Measurements from ENCODE around the gene UBE2E2.
A peak's percentile ranks its signal among the peaks of the same experiment; 100 is the strongest.

UBE2E2 gene

GRCh38 chr3:23405081-23405480 is 202.0 kb downstream of the UBE2E2 start:
- TF ChIP-seq EP300 (IDR thresholded peaks at IDR 0.05; ENCODE audit: borderline replicate concordance), result 0 out of 2 replicates have a peak, but pooled peaks have one; percentile 9
- TF ChIP-seq REST (IDR thresholded peaks at IDR 0.05; ENCODE audit: low read depth), result no peak
- TF ChIP-seq FOXM1 (IDR thresholded peaks at IDR 0.05; ENCODE audit: borderline replicate concordance, low read depth), result peak; percentile 87; the same call in 1 of the 2 replicates
- TF ChIP-seq TEAD4 (IDR thresholded peaks at IDR 0.05), result no peak
- 0 out of 2 replicates have a peak, but pooled peaks have one; percentile 11 for TF ChIP-seq CEBPB (IDR thresholded peaks at IDR 0.05)

GRCh38 chr3:23406601-23407000 is 203.5 kb downstream of the UBE2E2 start:
- TF ChIP-seq YY1 (IDR thresholded peaks at IDR 0.05; ENCODE audit: low read depth) (no peak), TAF1 (IDR thresholded peaks at IDR 0.05; ENCODE audit: low read depth) (no peak), TCF12 (IDR thresholded peaks at IDR 0.05; ENCODE audit: low read depth) (no peak), TEAD4 (IDR thresholded peaks at IDR 0.05) (no peak), USF1 (IDR thresholded peaks at IDR 0.05) (no peak), FOXM1 (IDR thresholded peaks at IDR 0.05; ENCODE audit: borderline replicate concordance, low read depth) (no peak), CREB1 (IDR thresholded peaks at IDR 0.05; ENCODE audit: low read depth) (no peak), EP300 (IDR thresholded peaks at IDR 0.05; ENCODE audit: borderline replicate concordance) (no peak), ZBTB7A (IDR thresholded peaks at IDR 0.05; ENCODE audit: low read depth) (no peak), EGR1 (IDR thresholded peaks at IDR 0.05) (no peak), NFIC (IDR thresholded peaks at IDR 0.05) (no peak; the same call in 1 of the 2 replicates), MAX (IDR thresholded peaks at IDR 0.05) (no peak), RAD21 (IDR thresholded peaks at IDR 0.05; ENCODE audit: low read depth) (no peak)

GRCh38 chr3:23418026-23418425 is 214.9 kb downstream of the UBE2E2 start:
- TF ChIP-seq CEBPB (IDR thresholded peaks at IDR 0.05) (no peak), YY1 (IDR thresholded peaks at IDR 0.05; ENCODE audit: low read depth) (no peak), TAF1 (IDR thresholded peaks at IDR 0.05; ENCODE audit: low read depth) (no peak), EP300 (IDR thresholded peaks at IDR 0.05; ENCODE audit: borderline replicate concordance) (no peak), FOXM1 (IDR thresholded peaks at IDR 0.05; ENCODE audit: borderline replicate concordance, low read depth) (no peak), ZBTB7A (IDR thresholded peaks at IDR 0.05; ENCODE audit: low read depth) (no peak), RAD21 (IDR thresholded peaks at IDR 0.05; ENCODE audit: low read depth) (no peak), TCF12 (IDR thresholded peaks at IDR 0.05; ENCODE audit: low read depth) (no peak), USF1 (IDR thresholded peaks at IDR 0.05) (no peak), MAX (IDR thresholded peaks at IDR 0.05) (no peak), CREB1 (IDR thresholded peaks at IDR 0.05; ENCODE audit: low read depth) (no peak), TEAD4 (IDR thresholded peaks at IDR 0.05) (no peak), EGR1 (IDR thresholded peaks at IDR 0.05) (no peak), REST (IDR thresholded peaks at IDR 0.05; ENCODE audit: low read depth) (no peak), NFIC (IDR thresholded peaks at IDR 0.05) (no peak)

- no peak for TF ChIP-seq YY1 (IDR thresholded peaks at IDR 0.05; ENCODE audit: low read depth)
- TF ChIP-seq TCF12 (IDR thresholded peaks at IDR 0.05; ENCODE audit: low read depth), result no peak
Measured at GRCh38 chr3:23421811-23422516, 218.8 kb downstream of the UBE2E2 start.

GRCh38 chr3:23422517-23422851 is 219.4 kb downstream of the UBE2E2 start:
- no peak for TF ChIP-seq YY1 (IDR thresholded peaks at IDR 0.05; ENCODE audit: low read depth)
- TF ChIP-seq NFIC (IDR thresholded peaks at IDR 0.05), result no peak
- no peak for TF ChIP-seq TCF12 (IDR thresholded peaks at IDR 0.05; ENCODE audit: low read depth)
- no peak for TF ChIP-seq CREB1 (IDR thresholded peaks at IDR 0.05; ENCODE audit: low read depth)
- TF ChIP-seq EP300 (IDR thresholded peaks at IDR 0.05; ENCODE audit: borderline replicate concordance), result no peak
- TF ChIP-seq EGR1 (IDR thresholded peaks at IDR 0.05), result no peak
- TF ChIP-seq REST (IDR thresholded peaks at IDR 0.05; ENCODE audit: low read depth), result no peak
- no peak for TF ChIP-seq RAD21 (IDR thresholded peaks at IDR 0.05; ENCODE audit: low read depth)
- TF ChIP-seq MAX (IDR thresholded peaks at IDR 0.05), result no peak
- no peak for TF ChIP-seq TEAD4 (IDR thresholded peaks at IDR 0.05)
- TF ChIP-seq CEBPB (IDR thresholded peaks at IDR 0.05), result no peak
- no peak for TF ChIP-seq FOXM1 (IDR thresholded peaks at IDR 0.05; ENCODE audit: borderline replicate concordance, low read depth)
- TF ChIP-seq ZBTB7A (IDR thresholded peaks at IDR 0.05; ENCODE audit: low read depth), result no peak

All from Ishikawa (cell line).